ENCODE data around the gene GSN. TPM values are rescaled to one million over a fixed set of nuclear protein-coding genes. Genes with fewer than 3 reads are reported as not detected.

GSN gene
- total and polyA plus RNA-seq, 7 donors, result 140 to 490 (median 210) TPM

GRCh38 chr9:121221664-121222055 lies 46.3 kb upstream of the GSN start:
- H3K27me3 ChIP-seq (ENCODE audit: insufficient read depth in 3 of 3, low read length in 2 of 3), result peaks cover 0 to 2% (median 0%) of the 10 kb centered on the region in 3 donors
- ATAC-seq, result no peak
- intact Hi-C loops (cut with DNase I), result no loop called here

GRCh38 chr9:121222524-121223171 lies 45.3 kb upstream of the GSN start:
- Histone ChIP-seq H3K4me3 (no peak overlapping the region), H3K27me3 (ENCODE audit: insufficient read depth in 3 of 3, low read length in 2 of 3) (peaks cover 0 to 2% (median 0%) of the 10 kb centered on the region in 3 donors), H3K36me3 (ENCODE audit: insufficient read depth in 1 of 2, low read depth in 1 of 2) (no peaks in the 10 kb centered on the region), H3K9me3 (no peaks in the 10 kb centered on the region), H3K27ac (no peak overlapping the region), H3K4me1 (no peaks in the 10 kb centered on the region)
- peak; percentile 56 for TF ChIP-seq CTCF (IDR thresholded peaks at IDR 0.05)
- intact Hi-C loops (cut with DNase I), result no loop called here
- WGBS, 3 donors, result 63 to 70% (median 67%) methylated on average over 12 of the region's 12 CpGs
- DNase-seq (no peak), ATAC-seq (peak in 1 of 4 donors; percentile 50)

More at GRCh38 chr9:121221664-121222055, 46.3 kb upstream of the GSN start:
- Histone ChIP-seq H3K27ac (no peak overlapping the region), H3K9me3 (no peaks in the 10 kb centered on the region), H3K36me3 (ENCODE audit: insufficient read depth in 1 of 2, low read depth in 1 of 2) (no peaks in the 10 kb centered on the region), H3K4me3 (no peak overlapping the region), H3K4me1 (no peaks in the 10 kb centered on the region)
- no peak for TF ChIP-seq CTCF (IDR thresholded peaks at IDR 0.05)
- WGBS, 3 donors, result 95 to 98% (median 98%) methylated on average over 2 of the region's 2 CpGs
- DNase-seq, result no peak

- ATAC-seq, result no peak
- Histone ChIP-seq H3K36me3 (ENCODE audit: insufficient read depth in 1 of 2, low read depth in 1 of 2) (no peaks in the 10 kb centered on the region), H3K27me3 (ENCODE audit: insufficient read depth in 3 of 3, low read length in 2 of 3) (peaks cover 0 to 2% (median 0%) of the 10 kb centered on the region in 3 donors), H3K4me3 (no peak overlapping the region), H3K4me1 (no peaks in the 10 kb centered on the region), H3K9me3 (no peaks in the 10 kb centered on the region), H3K27ac (no peak overlapping the region)
- no peak for DNase-seq
- TF ChIP-seq CTCF (IDR thresholded peaks at IDR 0.05), result no peak
- 40 to 57% (median 43%) methylated on average over 5 of the region's 5 CpGs for WGBS, 3 donors
- intact Hi-C loops (cut with DNase I), result no loop called here
These were observed 42.7 kb upstream of the GSN start for GRCh38 chr9:121225240-121225639.

GRCh38 chr9:121226175-121226574 lies 41.8 kb upstream of the GSN start:
- Histone ChIP-seq H3K27me3 (ENCODE audit: insufficient read depth in 3 of 3, low read length in 2 of 3) (peaks cover 0 to 2% (median 0%) of the 10 kb centered on the region in 3 donors), H3K27ac (no peak overlapping the region), H3K4me1 (no peaks in the 10 kb centered on the region), H3K9me3 (no peaks in the 10 kb centered on the region), H3K36me3 (ENCODE audit: insufficient read depth in 1 of 2, low read depth in 1 of 2) (no peaks in the 10 kb centered on the region), H3K4me3 (no peak overlapping the region)
- DNase-seq, result no peak
- 78 to 85% (median 83%) methylated on average over 2 of the region's 2 CpGs for WGBS, 3 donors
- no peak for TF ChIP-seq CTCF (IDR thresholded peaks at IDR 0.05)
- no peak for ATAC-seq
- intact Hi-C loops (cut with DNase I), result no loop called here

- no peak for TF ChIP-seq CTCF (IDR thresholded peaks at IDR 0.05)
- no peaks in the 10 kb centered on the region for H3K4me1 ChIP-seq
- peaks cover 0 to 2% (median 0%) of the 10 kb centered on the region in 3 donors for H3K27me3 ChIP-seq (ENCODE audit: insufficient read depth in 3 of 3, low read length in 2 of 3)
- WGBS, 3 donors, result 58 to 70% (median 69%) methylated on average over 4 of the region's 4 CpGs
- intact Hi-C loops (cut with DNase I), result no loop called here
- no peak overlapping the region for H3K27ac ChIP-seq
- H3K9me3 ChIP-seq, result no peaks in the 10 kb centered on the region
- DNase-seq (no peak), ATAC-seq (no peak)
- H3K4me3 ChIP-seq, result no peak overlapping the region
- no peaks in the 10 kb centered on the region for H3K36me3 ChIP-seq (ENCODE audit: insufficient read depth in 1 of 2, low read depth in 1 of 2)
These were observed 40.1 kb upstream of the GSN start for GRCh38 chr9:121227862-121228261.
